Esophagus muscularis mucosa (tissue), 4 donors: ENCODE results near the gene GLA.

Source experiments
- CTCF ChIP-seq, 3 experiments: fragments of 200-600 bp in 2 of 3; fragments of 450-650 bp in 1 of 3; sonication (generic) in 2 of 3; IDR thresholded peaks; one replicate each; pipeline ENCODE4 v1.5.1; 2017 to 2019; ENCODE audit warnings: antibody characterized with exemption in 3 of 3, mild to moderate bottlenecking in 2 of 3, moderate library complexity in 1 of 3
- EP300 ChIP-seq: sonication (generic); formaldehyde crosslinking; IDR thresholded peaks from one replicate; pipeline ENCODE4 v1.6.1; 2017; ENCODE audit warnings: antibody characterized with exemption
- POLR2A ChIP-seq: fragments of 450-650 bp; IDR thresholded peaks from one replicate; pipeline ENCODE4 v1.6.1; 2017; ENCODE audit warnings: antibody characterized with exemption, moderate library complexity, mild to moderate bottlenecking, low read depth
- POLR2AphosphoS5 ChIP-seq, 2 donors: sonication (generic); formaldehyde crosslinking; IDR thresholded peaks; one replicate each; pipeline ENCODE4 v1.6.1; 2017; ENCODE audit warnings: antibody characterized with exemption in 2 of 2

DNA sequence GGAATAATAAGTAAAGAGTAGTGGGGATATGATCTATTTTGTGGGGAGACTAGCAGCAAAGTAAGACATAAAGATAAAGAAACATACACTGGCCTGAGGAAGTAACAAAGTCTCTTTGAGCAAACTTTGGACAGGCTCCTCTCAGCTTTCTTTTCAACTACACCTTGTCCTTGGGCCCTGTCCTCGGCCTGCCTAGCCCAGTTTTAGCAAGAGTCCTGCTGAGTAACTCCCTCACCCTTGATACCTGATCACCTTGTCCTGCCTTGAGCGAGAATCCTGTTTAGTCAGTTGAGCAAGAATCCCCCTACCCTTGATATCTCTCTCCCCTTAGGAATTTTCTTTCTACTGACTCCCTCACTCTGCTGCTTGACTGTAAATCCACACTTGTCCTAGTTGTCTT is 11.8 kb upstream of the GLA start:
- no peak for TF ChIP-seq CTCF (IDR thresholded peaks at IDR 0.05)
- no peak for TF ChIP-seq POLR2AphosphoS5 (IDR thresholded peaks at IDR 0.05)
- TF ChIP-seq EP300: no peak
- TF ChIP-seq POLR2A: no peak
